ENCODE results near the gene PPP3R1.

The PPP3R1 gene

DNA sequence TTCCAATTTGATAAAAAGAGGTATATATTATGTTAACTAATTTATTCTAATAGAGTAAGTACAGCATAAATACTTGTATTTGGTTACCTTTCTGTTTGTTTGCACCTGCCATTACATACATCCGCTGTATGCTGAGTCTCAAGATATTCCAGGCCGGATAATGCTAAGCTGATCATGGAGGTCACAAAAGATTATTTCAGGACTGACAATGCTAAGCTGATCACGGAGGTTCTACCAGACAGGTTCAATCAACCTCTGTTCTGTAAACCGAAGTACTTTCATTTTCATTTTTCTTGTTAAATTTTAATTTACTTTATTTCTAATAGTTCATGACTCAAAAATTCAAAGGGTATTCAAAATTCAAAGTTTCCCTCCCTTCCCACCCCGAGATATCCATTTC is 63.5 kb downstream of the PPP3R1 start:
- H3K4me3 ChIP-seq (ENCODE audit: low read length) = no peak overlapping the region
- TF ChIP-seq, protein P1, sequence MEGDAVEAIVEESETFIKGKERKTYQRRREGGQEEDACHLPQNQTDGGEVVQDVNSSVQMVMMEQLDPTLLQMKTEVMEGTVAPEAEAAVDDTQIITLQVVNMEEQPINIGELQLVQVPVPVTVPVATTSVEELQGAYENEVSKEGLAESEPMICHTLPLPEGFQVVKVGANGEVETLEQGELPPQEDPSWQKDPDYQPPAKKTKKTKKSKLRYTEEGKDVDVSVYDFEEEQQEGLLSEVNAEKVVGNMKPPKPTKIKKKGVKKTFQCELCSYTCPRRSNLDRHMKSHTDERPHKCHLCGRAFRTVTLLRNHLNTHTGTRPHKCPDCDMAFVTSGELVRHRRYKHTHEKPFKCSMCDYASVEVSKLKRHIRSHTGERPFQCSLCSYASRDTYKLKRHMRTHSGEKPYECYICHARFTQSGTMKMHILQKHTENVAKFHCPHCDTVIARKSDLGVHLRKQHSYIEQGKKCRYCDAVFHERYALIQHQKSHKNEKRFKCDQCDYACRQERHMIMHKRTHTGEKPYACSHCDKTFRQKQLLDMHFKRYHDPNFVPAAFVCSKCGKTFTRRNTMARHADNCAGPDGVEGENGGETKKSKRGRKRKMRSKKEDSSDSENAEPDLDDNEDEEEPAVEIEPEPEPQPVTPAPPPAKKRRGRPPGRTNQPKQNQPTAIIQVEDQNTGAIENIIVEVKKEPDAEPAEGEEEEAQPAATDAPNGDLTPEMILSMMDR (IDR thresholded peaks at IDR 0.05; ENCODE audit: insufficient read depth, low read depth, low read length, missing control alignments) = no peak
- DNase-seq (ENCODE audit: low read depth) = no peak

GRCh38 chr2:68187329-68187728 is 65.0 kb downstream of the PPP3R1 start:
- no peak for DNase-seq (ENCODE audit: low read depth)
- TF ChIP-seq, protein P1 (IDR thresholded peaks at IDR 0.05; ENCODE audit: insufficient read depth, low read depth, low read length, missing control alignments) = no peak
- H3K4me3 ChIP-seq (ENCODE audit: low read length) = no peak overlapping the region

DNA sequence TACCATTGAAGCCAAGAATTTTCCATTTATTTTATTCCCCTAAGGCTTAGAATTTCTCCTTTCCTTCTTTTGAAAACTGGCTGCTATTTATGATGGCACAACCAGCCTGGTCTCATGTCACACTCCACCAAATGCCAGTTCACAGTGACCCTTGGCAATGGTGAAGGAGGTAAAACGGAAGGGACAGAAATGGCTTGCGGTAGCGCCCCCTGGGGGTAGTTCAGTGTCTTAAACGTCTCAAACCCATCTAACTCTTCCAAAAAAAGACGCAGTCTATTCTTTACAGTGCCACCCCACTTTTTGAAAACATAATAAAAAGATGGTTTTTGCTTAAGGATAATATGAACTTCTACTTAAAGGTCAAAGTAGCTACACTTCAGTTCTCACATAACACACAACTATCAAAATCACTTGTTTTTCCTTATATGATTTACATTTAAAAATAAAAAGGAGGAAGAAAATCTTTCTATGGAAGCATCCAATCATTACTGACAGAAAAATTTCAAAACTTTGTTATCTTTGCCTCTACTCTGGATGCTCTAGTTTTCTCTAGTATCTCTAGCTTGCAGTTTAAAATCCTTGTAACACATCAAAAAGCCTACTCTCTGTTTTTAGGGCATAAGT is 66.7 kb downstream of the PPP3R1 start:
- TF ChIP-seq, protein P1 (IDR thresholded peaks at IDR 0.05; ENCODE audit: insufficient read depth, low read depth, low read length, missing control alignments) = peak; percentile 79
- peak; percentile 68 for DNase-seq (ENCODE audit: low read depth)
- no peak overlapping the region for H3K4me3 ChIP-seq (ENCODE audit: low read length)

DNA sequence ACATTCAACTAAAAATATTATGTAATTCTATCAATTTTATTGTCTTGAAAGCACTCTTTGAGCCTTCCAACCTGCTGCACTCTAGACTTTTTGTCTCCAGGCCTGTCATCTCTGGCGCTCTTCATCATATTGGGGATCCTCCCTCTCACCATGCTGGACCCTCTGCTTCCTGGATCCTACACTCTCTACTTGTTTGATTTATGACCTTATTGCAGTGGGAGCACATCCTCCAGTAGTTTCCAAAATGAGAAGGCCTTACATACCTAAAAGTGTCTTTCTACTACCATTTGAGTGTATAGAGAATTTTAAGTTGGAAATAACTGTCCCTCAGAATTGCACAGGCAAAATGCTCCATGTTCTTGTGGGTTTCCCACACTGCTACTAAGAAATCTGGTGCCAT is 69.4 kb downstream of the PPP3R1 start:
- H3K4me3 ChIP-seq (ENCODE audit: low read length) = no peak overlapping the region
- DNase-seq (ENCODE audit: low read depth) = no peak
- TF ChIP-seq, protein P1 (IDR thresholded peaks at IDR 0.05; ENCODE audit: insufficient read depth, low read depth, low read length, missing control alignments) = no peak

- no peak overlapping the region for H3K4me3 ChIP-seq (ENCODE audit: low read length)
- DNase-seq (ENCODE audit: low read depth) = no peak
- TF ChIP-seq, protein P1 (IDR thresholded peaks at IDR 0.05; ENCODE audit: insufficient read depth, low read depth, low read length, missing control alignments) = no peak
Measured at GRCh38 chr2:68178954-68179627, 73.2 kb downstream of the PPP3R1 start.

DNA sequence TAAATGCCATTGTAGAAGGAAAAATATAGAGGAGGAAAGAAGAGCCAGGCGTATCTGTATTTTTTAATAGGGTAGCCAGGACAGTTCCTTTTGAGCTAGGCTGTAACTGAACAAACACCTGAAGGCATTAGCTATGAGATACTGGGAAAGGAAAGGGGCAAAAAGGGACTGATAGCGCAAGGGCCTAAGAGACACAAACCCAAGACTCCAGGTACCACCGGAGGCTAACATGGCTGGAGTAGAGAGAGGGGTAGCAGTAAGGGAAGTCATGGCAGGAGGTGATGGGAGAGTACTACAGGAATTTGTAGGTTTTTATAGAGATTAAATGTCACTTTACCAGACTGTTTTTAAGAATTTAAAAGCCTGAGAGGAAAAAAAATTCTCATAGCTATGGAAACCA is 73.9 kb downstream of the PPP3R1 start:
- TF ChIP-seq, protein P1 (IDR thresholded peaks at IDR 0.05; ENCODE audit: insufficient read depth, low read depth, low read length, missing control alignments) = no peak
- no peak for DNase-seq (ENCODE audit: low read depth)
- H3K4me3 ChIP-seq (ENCODE audit: low read length) = no peak overlapping the region

- TF ChIP-seq, protein P1 (IDR thresholded peaks at IDR 0.05; ENCODE audit: insufficient read depth, low read depth, low read length, missing control alignments) = no peak
- no peak for DNase-seq (ENCODE audit: low read depth)
- H3K4me3 ChIP-seq (ENCODE audit: low read length) = no peak overlapping the region
Measured at GRCh38 chr2:68177541-68177940, 74.8 kb downstream of the PPP3R1 start.

Measured in epithelial cell of esophagus (primary cell).